SK-N-MC (cell line): ENCODE data around the gene CNOT11.
"Not testable (repeated sequence)": the region's sequence is repeated elsewhere in the genome, so short reads cannot be mapped to it uniquely, and the experiment has no call there.

Experiments
- DNase-seq: peaks from one replicate; pipeline ENCODE4 v3.0.0-alpha.2; 2011; ENCODE audit warnings: low read depth, low spot score
- H3K27ac ChIP-seq: fragments of 200-600 bp; sonication (generic); 2 replicates; pipeline ENCODE4 v1.5.1; 2016; ENCODE audit warnings: mixed run types
- H3K36me3 ChIP-seq: fragments of 200-600 bp; sonication (generic); 2 replicates; pipeline ENCODE4 v1.6.1; 2017; ENCODE audit warnings: antibody characterized with exemption, low read length, mixed read lengths; ENCODE audit not compliant: insufficient read depth
- H3K4me3 ChIP-seq: fragments of 200-600 bp; sonication (generic); 2 replicates; pipeline ENCODE4 v1.5.1; 2016
- H3K9ac ChIP-seq: fragments of 200-600 bp; sonication (generic); 2 replicates; pipeline ENCODE4 v1.8.0; 2017; ENCODE audit warnings: mixed run types, mixed read lengths; ENCODE audit not compliant: insufficient read length
- H3K9me3 ChIP-seq: fragments of 200-600 bp; sonication (generic); 2 replicates; pipeline ENCODE4 v1.6.1; 2017; ENCODE audit warnings: low read depth, mild to moderate bottlenecking, antibody characterized with exemption, low read length, moderate library complexity, mixed read lengths
- EZH2 ChIP-seq: fragments of 200-600 bp; sonication (generic); IDR thresholded peaks from one replicate; pipeline ENCODE4 v1.6.1; 2017; ENCODE audit warnings: antibody characterized with exemption
- FOXP2 ChIP-seq: optimal IDR thresholded peaks from 2 replicates; pipeline ENCODE3; 2011; ENCODE audit warnings: mild to moderate bottlenecking, moderate library complexity; ENCODE audit not compliant: insufficient read depth; ENCODE audit errors: extremely low read length, control extremely low read depth
- POLR2AphosphoS5 ChIP-seq: IDR thresholded peaks from 2 replicates; pipeline ENCODE4 v1.6.1; 2012; ENCODE audit warnings: mild to moderate bottlenecking, low read depth, low read length, borderline replicate concordance

The CNOT11 gene

DNA sequence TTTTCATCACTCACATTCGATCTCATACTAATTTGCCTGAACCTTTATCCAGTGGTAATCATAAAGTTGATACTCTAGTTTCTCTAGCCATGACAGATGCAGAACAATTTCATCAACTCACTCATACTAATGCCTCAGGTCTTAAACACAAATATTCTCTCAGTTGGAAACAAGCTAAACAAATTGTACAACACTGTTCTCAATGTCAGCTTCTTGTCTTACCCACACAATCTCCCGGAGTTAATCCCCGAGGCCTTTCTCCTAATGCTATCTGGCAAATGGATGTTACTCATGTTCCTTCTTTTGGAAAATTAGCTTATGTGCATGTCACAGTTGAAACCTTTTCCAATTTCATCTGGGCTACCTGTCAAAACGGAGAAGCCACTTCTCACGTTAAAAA, 11.5 kb upstream of the CNOT11 start:
- no peak overlapping the region for H3K9ac ChIP-seq
- no peaks in the 10 kb centered on the region for H3K9me3 ChIP-seq
- no peak overlapping the region for H3K27ac ChIP-seq
- H3K36me3 ChIP-seq: no peaks in the 10 kb centered on the region
- H3K4me3 ChIP-seq: no peak overlapping the region
- no peak for DNase-seq
- no peak for TF ChIP-seq FOXP2
- no peak for TF ChIP-seq EZH2
- no peak for TF ChIP-seq POLR2AphosphoS5

DNA sequence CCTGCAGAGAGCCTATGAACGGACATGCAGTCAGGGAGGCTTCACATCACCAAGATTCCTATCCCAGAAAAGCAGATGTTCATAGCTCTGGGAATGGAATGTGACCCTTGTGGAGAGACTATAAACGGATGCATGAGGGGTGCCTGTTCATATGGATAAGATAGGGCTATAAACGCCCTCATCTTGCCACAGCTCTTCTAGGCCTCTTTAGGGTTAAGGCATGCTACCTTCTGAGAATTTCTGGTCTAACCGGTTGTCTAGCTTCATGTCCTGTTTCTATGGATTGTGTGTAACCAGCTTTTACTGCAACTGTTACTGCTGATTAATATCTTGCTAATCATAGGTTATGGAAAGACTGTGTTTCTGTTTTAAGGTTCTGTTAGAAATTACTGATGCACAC, 8.3 kb upstream of the CNOT11 start:
- not testable (repeated sequence) for H3K27ac ChIP-seq, H3K36me3 ChIP-seq

DNA sequence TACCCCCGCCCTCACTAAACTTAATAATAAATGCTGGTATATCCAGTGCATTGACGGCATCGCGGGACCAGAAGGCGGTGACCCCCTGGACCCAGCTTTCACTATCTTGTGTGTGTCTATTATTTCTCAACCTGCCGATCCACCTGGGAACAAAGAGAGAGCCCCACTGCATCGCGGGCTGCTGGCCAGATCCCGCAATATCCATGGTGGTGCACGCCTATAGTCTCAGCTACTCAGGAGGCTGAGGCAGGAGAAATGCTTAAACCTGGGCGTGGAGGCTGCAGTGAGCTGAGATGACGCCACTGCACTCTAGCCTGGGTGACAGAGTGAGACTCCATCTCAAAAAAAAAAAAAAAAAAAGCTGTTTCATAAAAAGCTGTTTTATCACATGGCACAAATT, 7.8 kb upstream of the CNOT11 start:
- not testable (repeated sequence) for DNase-seq, H3K9ac ChIP-seq, H3K9me3 ChIP-seq, H3K4me3 ChIP-seq, H3K27ac ChIP-seq, H3K36me3 ChIP-seq

More for the DNA sequence above, 8.3 kb upstream of the CNOT11 start:
- H3K4me3 ChIP-seq, H3K9me3 ChIP-seq, DNase-seq, H3K9ac ChIP-seq: not testable (repeated sequence)

DNA sequence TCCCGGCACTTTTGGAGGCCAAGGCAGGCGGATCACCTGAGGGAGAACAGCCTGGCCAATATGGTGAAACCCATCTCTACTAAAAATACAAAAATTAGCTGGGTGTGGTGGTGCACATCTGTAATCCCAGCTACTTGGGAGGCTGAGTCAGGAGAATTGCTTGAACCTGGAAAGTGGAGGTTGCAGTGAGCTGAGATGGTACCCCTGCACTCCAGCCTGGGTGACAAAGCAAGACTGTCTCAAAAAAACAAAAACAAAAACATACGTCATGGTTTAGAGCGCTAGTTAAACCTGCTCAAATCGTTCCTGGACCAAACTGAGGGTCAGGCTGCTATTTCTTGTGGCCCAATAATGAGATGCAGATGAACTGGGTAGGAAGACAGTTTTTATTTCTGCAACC, 7.2 kb upstream of the CNOT11 start:
- not testable (repeated sequence) for H3K36me3 ChIP-seq, DNase-seq, H3K27ac ChIP-seq, H3K9me3 ChIP-seq, H3K9ac ChIP-seq, H3K4me3 ChIP-seq

DNA sequence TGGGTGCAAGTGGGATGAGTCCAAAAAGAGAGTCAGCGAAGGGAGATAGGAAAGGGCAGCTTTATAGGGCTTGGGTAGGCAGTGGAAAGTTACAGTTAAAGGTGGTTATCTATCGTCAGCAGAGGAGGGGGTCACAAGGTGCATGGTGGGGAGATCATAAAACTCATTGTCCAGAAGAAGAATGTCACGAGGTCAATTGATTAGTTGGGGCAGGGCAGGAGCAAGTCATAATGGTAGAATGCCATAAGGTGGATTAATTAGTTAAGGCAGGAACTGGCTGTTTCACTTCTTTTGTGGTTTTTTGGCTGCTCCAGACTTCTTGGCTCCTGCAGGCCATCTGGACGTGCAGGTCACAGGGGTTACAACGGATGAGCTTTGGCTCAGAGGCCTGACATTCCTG, 3.9 kb upstream of the CNOT11 start:
- H3K36me3 ChIP-seq, H3K9ac ChIP-seq, DNase-seq, H3K4me3 ChIP-seq, H3K9me3 ChIP-seq, H3K27ac ChIP-seq: not testable (repeated sequence)

DNA sequence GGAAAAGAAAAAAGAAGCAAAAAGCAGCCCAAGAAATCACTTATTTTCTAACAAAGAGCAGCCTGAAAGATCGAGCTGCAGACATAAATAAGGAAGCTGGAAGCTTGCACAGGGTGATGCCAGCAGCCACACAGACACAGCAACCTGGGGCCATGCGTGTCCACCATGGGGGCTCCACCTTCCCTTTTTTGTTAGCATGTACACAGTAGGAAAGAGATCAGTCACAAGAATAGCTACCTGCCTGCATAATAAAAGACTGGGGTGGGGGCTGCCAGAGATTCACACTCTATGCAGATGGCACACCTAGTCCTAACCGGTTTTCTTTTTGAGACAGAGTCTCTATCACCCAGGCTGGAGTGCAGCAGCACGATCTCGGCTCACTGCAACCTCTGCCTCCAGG, 2.9 kb upstream of the CNOT11 start:
- Histone ChIP-seq H3K9ac (no peak overlapping the region), H3K27ac (no peak overlapping the region), H3K36me3 (no peaks in the 10 kb centered on the region), H3K9me3 (no peaks in the 10 kb centered on the region), H3K4me3 (no peak overlapping the region)
- DNase-seq: no peak
- TF ChIP-seq POLR2AphosphoS5 (no peak), FOXP2 (no peak), EZH2 (no peak)

DNA sequence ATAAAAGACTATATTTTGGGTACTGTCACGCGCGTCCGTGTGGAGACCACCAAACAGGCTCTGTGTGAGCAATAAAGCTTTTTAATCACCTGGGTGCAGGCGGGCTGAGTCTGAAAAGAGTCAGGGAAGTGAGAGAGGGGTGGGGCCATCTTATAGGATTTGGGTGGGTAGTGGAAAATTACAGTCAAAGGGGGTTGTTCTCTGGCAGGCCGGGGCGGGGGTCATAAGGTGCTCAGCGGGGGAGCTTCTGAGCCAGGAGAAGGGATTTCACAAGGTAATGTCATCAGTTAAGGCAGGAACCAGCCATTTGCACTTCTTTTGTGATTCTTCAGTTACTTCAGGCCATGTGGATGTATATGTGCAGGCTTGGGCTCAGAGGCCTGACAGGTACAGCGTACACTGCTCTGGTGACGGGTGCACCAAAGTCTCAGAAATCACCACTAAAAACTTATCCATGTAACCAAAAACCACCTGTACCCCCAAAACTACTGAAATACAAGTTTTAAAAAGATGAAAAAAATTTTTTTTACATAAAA, 1.4 kb upstream of the CNOT11 start:
- not testable (repeated sequence) for H3K9ac ChIP-seq, H3K27ac ChIP-seq

DNA sequence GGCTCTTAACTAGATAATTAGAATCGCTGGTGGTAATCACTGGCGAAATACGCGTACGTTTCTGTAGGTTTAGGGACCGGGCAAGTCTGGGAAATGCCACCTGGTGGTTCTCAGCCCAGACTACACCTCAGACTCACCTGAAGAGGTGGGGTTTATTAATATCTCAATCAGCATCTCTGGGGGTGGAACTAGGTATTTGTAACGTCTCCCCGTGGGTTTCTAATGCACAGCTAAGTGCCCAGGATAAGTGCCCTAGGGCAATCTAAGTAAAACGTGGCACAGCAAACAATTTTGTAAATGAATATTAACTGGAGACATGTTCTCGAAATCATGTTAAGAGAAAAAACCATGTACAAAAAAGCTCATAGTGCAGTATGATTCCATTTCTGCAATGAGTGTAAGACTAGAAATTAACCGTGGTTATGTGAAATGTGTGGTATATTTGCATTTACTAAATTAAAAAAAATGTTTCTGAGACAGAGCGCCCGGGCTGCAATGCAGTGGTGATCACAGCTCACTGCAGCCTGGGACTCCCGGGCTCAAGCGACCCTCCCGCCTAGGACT, 760 bp upstream of the CNOT11 start:
- peak overlapping the region; percentile 82 for H3K9ac ChIP-seq
- peak overlapping the region; percentile 93 for H3K4me3 ChIP-seq
- peak overlapping the region; percentile 68; the same call in 1 of the 2 replicates for H3K27ac ChIP-seq
- DNase-seq: peak; percentile 10
- TF ChIP-seq FOXP2: no peak
- TF ChIP-seq POLR2AphosphoS5: no peak
- no peak for TF ChIP-seq EZH2
- H3K36me3 ChIP-seq: no peaks in the 10 kb centered on the region
- H3K9me3 ChIP-seq: no peaks in the 10 kb centered on the region

More for the DNA sequence above, 1.4 kb upstream of the CNOT11 start:
- DNase-seq, H3K9me3 ChIP-seq, H3K4me3 ChIP-seq, H3K36me3 ChIP-seq: not testable (repeated sequence)

DNA sequence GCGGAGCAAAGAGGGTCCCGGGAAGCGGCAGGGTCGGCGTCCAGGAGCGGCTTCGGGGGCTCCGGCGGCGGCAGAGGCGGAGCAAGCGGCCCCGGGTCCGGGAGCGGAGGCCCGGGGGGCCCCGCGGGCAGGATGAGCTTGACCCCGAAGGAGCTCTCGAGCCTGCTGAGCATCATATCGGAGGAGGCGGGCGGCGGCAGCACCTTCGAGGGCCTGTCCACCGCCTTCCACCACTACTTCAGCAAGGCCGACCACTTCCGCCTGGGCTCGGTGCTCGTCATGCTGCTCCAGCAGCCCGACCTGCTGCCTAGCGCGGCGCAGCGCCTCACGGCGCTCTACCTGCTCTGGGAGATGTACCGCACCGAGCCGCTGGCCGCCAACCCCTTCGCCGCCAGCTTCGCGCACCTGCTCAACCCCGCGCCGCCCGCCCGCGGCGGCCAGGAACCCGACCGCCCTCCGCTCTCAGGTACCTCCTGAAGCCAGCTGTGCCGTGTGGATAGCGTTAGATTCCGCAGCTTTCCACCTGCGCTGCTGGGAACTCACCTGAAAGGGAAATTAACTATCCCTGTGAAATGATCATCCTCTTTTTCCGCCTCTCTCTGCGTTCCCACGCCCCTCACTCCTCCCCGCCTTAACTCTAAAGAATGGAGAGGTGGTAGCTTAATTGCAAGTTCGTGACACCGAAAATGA, 472 bp downstream of the CNOT11 start:
- Histone ChIP-seq H3K36me3 (peaks cover 10% of the 10 kb centered on the region), H3K9me3 (no peaks in the 10 kb centered on the region), H3K27ac (peak overlapping the region; percentile 63), H3K4me3 (peak overlapping the region; percentile 93), H3K9ac (peak overlapping the region; percentile 93)
- no peak for DNase-seq
- TF ChIP-seq POLR2AphosphoS5 (no peak), EZH2 (no peak), FOXP2 (no peak)
